Measurements from ENCODE around the gene GPRIN1. TPM values are rescaled to one million over a fixed set of nuclear protein-coding genes. Genes with fewer than 3 reads are reported as not detected.
"Not testable (repeated sequence)": the region's sequence is repeated elsewhere in the genome, so short reads cannot be mapped to it uniquely, and the experiment has no call there.

GPRIN1 gene
- total and polyA plus RNA-seq, 7 donors, result 0.18 to 1.2 (median 0.30) TPM

DNA sequence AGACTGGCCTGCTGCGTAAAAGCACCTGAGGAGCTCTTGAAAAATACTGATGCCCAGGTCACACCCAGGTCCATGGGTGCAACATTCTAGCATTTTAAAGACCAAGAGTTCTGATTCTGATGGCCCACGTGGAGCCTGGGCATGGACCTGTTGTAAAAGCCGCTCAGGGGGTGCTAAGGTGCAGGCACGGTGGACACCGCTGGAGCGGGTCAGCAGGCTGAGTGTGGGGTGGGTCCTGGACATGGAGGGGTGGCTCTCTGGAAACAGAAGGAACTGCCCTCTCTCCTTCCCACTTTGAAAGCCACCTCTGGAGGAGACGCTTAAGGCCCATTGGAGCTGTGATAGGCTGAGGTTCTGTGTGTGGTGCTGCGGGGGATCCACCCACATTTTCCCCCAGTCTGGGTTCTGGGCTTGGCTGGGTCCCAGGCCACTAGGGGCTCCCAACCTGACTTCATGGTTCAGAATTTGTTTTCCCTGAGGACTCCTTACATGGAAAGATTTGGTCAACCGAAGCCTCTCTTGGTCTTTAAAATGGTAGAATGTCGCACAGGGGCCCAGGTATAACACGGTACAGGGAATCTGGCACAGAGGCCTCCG, 16.6 kb downstream of the GPRIN1 start:
- ATAC-seq (no peak), DNase-seq (no peak)
- no peak overlapping the region for H3K27ac ChIP-seq
- TF ChIP-seq, protein P1, sequence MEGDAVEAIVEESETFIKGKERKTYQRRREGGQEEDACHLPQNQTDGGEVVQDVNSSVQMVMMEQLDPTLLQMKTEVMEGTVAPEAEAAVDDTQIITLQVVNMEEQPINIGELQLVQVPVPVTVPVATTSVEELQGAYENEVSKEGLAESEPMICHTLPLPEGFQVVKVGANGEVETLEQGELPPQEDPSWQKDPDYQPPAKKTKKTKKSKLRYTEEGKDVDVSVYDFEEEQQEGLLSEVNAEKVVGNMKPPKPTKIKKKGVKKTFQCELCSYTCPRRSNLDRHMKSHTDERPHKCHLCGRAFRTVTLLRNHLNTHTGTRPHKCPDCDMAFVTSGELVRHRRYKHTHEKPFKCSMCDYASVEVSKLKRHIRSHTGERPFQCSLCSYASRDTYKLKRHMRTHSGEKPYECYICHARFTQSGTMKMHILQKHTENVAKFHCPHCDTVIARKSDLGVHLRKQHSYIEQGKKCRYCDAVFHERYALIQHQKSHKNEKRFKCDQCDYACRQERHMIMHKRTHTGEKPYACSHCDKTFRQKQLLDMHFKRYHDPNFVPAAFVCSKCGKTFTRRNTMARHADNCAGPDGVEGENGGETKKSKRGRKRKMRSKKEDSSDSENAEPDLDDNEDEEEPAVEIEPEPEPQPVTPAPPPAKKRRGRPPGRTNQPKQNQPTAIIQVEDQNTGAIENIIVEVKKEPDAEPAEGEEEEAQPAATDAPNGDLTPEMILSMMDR (IDR thresholded peaks at IDR 0.05), result no peak
- H3K4me3 ChIP-seq, result no peak overlapping the region
- H3K9me3 ChIP-seq, result no peaks in the 10 kb centered on the region
- H3K4me1 ChIP-seq, result no peaks in the 10 kb centered on the region
- intact Hi-C loops (cut with DNase I), result no loop called here
- H3K36me3 ChIP-seq (ENCODE audit: insufficient read depth in 1 of 2, low read depth in 1 of 2), result no peaks in the 10 kb centered on the region
- peaks cover 0 to 7% (median 5%) of the 10 kb centered on the region in 3 donors for H3K27me3 ChIP-seq (ENCODE audit: insufficient read depth in 3 of 3, low read length in 2 of 3)
- 90 to 94% (median 90%) methylated on average over 12 of the region's 12 CpGs for WGBS, 3 donors

DNA sequence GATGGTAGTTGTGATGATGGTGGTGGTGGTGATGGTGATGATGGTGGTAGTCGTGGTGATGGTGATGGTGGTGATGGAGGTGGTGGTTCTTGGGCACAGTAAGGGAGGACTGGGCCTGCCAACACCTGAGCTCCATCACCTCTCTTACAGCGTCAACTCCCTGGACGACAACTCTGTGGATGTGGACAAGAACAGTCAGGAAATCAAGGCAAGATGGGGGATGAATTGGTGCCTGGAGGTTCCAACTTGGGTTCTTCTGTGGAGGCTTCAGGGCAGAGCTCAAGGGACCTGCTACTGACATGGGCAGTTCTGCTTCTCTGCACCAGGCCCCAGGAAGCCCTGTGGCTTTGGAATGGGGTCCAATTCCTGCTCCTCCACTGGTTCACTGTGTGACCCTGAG, 17.4 kb downstream of the GPRIN1 start:
- TF ChIP-seq, protein P1 (IDR thresholded peaks at IDR 0.05), result no peak
- Histone ChIP-seq H3K4me1 (no peaks in the 10 kb centered on the region), H3K9me3 (no peaks in the 10 kb centered on the region), H3K27ac (no peak overlapping the region), H3K27me3 (ENCODE audit: insufficient read depth in 3 of 3, low read length in 2 of 3) (peaks cover 0 to 5% (median 3%) of the 10 kb centered on the region in 3 donors), H3K36me3 (ENCODE audit: insufficient read depth in 1 of 2, low read depth in 1 of 2) (no peaks in the 10 kb centered on the region), H3K4me3 (no peak overlapping the region)
- DNase-seq (no peak), ATAC-seq (no peak)
- 94 to 96% (median 95%) methylated on average over 3 of the region's 3 CpGs for WGBS, 3 donors
- intact Hi-C loops (cut with DNase I), result no loop called here

DNA sequence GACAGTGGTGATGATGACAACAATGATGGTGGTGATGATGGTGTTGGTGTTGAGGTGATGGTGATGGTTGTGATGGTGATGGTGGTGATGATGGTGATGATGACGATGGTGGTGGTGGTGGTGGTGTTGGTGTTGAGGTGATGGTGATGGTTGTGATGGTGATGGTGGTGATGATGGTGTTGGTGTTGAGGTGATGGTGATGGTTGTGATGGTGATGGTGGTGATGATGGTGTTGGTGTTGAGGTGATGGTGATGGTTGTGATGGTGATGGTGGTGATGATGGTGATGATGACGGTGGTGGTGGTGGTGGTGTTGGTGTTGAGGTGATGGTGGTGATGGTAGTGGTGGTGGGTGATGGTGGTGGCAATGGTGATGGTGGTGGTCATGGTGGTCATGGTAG, 18.3 kb downstream of the GPRIN1 start:
- H3K27ac ChIP-seq; DNase-seq; H3K9me3 ChIP-seq; H3K4me1 ChIP-seq; intact Hi-C loops (cut with DNase I); ATAC-seq; H3K36me3 ChIP-seq (ENCODE audit: insufficient read depth in 1 of 2, low read depth in 1 of 2); H3K4me3 ChIP-seq; H3K27me3 ChIP-seq (ENCODE audit: insufficient read depth in 3 of 3, low read length in 2 of 3): not testable (repeated sequence)
- 40 to 82% (median 72%) methylated on average over 1 to 2 of the region's 2 CpGs for WGBS, 3 donors

DNA sequence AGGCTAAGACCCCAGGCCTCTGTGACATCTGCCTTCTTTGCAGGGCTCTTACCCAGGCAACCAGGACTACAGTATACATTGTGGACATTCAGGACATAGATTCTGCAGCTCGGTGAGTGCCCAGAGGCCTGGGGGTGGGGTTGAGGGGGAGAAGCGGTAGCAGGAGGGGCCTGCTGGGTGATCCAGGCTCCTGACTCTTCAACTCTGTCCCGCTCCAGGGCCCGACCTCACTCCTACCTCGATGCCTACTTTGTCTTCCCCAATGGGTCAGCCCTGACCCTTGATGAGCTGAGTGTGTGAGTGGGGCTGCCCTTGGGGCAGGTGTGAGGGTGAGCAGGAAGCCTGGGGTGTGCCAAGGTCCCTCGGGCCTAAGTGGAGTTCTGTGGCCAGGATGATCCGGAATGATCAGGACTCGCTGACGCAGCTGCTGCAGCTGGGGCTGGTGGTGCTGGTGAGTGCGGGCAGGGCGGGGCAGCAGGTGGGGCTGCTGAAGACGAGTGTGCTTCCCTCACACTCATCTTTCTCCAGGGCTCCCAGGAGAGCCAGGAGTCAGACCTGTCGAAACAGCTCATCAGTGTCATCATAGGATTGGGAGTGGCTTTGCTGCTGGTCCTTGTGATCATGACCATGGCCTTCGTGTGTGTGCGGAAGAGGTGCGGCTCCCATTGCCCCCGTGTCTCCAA, 19.8 kb downstream of the GPRIN1 start:
- TF ChIP-seq, protein P1 (IDR thresholded peaks at IDR 0.05), result no peak
- peaks cover 3% of the 10 kb centered on the region for H3K9me3 ChIP-seq
- no peak for DNase-seq
- 80 to 87% (median 83%) methylated on average over 17 of the region's 17 CpGs for WGBS, 3 donors
- H3K4me3 ChIP-seq, result no peak overlapping the region
- H3K27ac ChIP-seq, result no peak overlapping the region
- no peak for ATAC-seq
- H3K36me3 ChIP-seq (ENCODE audit: insufficient read depth in 1 of 2, low read depth in 1 of 2), result no peaks in the 10 kb centered on the region
- H3K27me3 ChIP-seq (ENCODE audit: insufficient read depth in 3 of 3, low read length in 2 of 3), result peaks cover 0 to 1% (median 0%) of the 10 kb centered on the region in 3 donors
- intact Hi-C loops (cut with DNase I), result no loop called here
- no peaks in the 10 kb centered on the region for H3K4me1 ChIP-seq

DNA sequence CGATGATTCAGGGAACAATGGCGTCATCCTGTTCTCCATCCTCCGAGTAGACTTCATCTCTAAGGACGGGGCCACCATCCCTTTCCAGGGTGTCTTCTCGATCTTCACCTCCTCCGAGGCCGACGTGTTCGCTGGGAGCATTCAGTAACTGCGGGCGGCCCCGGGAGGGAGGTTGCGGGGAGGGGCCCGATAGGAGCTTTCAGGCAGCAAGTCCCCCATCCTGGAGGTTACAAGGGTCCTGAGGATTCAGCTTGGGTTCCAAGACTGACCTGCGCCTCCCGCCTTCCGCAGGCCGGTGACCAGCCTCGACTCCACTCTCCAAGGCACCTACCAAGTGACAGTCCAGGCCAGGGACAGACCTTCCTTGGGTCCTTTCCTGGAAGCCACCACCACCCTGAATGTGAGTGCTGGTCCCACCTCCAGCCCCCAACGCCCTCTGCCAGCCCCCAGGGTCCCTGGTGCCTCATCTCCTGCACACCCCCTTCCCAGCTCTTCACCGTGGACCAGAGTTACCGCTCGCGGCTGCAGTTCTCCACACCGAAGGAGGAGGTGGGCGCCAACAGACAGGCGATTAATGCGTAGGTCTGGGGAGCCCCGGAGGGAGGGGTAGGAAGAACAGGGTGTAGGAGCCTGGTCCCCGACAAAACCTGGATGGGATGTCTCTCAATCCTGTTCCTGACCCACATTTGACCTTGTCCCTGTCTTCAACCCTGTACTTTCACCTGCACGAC, 20.8 kb downstream of the GPRIN1 start:
- WGBS, 3 donors, result 85 to 88% (median 86%) methylated on average over 31 of the region's 31 CpGs
- intact Hi-C loops (cut with DNase I), result loop anchor here in 1 of 2 donors (10.0 kb wide), 1 partner anchor 196 kb away; no protein-coding TSS in a partner anchor

More for the DNA sequence above, 20.8 kb downstream of the GPRIN1 start:
- Histone ChIP-seq H3K27me3 (ENCODE audit: insufficient read depth in 3 of 3, low read length in 2 of 3) (peaks cover 0 to 2% (median 0%) of the 10 kb centered on the region in 3 donors), H3K27ac (no peak overlapping the region), H3K4me1 (no peaks in the 10 kb centered on the region), H3K4me3 (no peak overlapping the region), H3K36me3 (ENCODE audit: insufficient read depth in 1 of 2, low read depth in 1 of 2) (no peaks in the 10 kb centered on the region), H3K9me3 (peaks cover 9% of the 10 kb centered on the region)
- DNase-seq (no peak), ATAC-seq (no peak)
- TF ChIP-seq, protein P1 (IDR thresholded peaks at IDR 0.05), result no peak
